GM19395 (cell line): ENCODE data around the gene FGD1.
A peak's percentile ranks its signal among the peaks of the same experiment; 100 is the strongest.

Source experiments
- ATAC-seq: cut with Tn5 transposase; IDR thresholded peaks from one replicate; pipeline ENCODE4 v1.9.1; 2021; ENCODE audit warnings: mild to moderate bottlenecking, moderate library complexity; ENCODE audit not compliant: unreplicated experiment

FGD1 gene

DNA sequence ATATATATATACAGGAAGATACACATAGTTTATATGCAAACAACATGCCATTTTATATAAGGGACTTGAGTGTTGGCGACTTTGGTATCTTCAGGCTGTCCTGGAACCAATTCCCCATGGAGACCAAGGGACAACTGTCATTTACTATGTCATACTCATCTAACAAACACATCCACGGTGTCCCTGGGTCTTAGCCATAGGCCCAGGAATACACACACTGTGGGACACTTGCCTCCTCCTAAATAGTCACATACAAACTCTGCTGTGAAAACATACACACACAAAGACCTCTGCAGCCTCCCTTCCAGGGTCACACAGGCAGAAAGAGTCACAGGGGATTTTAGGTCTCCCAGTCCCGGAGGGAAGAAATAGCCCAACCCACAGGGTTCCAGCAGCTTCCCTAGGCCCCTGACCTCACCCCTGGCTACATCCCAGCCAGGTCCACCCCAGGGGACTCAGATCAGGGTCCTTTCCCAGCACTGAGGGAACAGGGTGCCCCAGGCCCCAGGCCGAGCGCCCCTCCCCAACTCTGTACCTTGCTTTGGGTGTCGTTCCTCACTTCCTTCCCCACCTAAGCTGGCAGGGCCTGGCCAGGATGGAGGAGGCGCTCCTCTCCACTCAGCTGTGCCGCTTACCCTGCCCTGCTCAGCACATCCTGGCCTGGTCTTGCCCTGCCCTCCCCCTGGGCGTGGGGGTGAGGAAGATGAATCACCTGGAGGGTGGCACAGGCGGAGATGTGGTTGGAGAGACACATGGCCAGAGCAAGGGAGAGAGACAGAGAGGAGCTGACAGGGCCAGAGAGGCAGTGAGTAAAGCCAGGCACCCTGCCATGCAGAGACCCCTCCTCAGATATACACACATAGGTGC lies 21.8 kb downstream of the FGD1 start:
- no peak for ATAC-seq

DNA sequence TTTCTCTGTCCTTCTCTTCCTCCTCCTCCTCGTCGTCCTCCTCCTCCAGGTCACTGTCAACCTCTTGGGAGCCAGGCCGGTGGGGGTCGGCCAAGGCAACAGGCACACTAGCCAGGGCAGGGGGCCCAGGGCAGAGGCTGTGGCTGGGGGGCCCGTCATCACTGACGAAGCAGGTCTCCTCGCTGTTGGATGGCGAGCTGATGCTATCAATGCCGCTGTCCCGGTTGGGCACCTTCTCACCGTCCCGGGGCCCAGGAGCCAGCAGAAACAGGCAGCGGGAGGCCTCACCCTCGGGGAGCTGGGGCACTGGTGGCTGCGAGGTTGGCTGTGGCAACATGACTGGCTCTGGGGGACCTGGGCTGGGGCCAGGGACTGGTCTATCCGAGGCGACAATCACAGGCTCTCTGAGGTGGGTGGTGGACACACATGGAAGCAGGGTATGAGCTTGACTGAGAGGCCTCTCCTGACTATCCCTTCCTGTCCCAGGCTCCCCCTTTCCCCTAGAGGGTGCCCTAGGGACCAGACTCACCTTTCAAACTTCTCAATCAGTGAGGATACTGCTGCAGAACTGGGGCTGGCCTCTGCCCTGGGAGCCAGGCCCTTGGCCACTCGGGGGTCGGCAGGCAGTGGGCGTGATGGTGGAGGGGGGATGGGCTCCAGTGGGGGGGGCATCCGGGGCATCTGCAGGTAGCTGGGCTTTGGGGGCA lies 25.8 kb downstream of the FGD1 start:
- no peak for ATAC-seq

DNA sequence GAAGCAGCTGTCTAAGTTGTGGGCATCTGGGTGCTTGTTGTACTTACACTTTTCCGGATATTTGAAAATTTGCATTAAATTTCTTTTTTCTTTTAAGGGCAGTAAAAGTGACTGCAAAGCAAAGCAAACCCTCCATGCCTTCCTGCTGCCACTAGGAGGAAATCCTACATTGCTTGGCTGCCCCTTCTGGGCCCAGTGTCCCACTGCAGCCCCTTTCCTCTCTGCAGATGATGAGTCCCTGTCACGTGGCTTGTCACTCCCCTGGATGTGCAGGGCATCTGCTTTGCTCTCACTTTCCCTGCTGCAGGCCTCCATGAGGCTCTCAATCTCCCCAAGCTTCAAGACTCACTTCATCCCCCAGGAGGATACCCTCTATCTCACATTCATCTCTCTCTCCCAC lies 43.1 kb downstream of the FGD1 start:
- no peak for ATAC-seq

- ATAC-seq: no peak
Observed at GRCh38 chrX:54449929-54450328, 46.1 kb downstream of the FGD1 start.

GRCh38 chrX:54447461-54447860 lies 48.6 kb downstream of the FGD1 start:
- no peak for ATAC-seq

DNA sequence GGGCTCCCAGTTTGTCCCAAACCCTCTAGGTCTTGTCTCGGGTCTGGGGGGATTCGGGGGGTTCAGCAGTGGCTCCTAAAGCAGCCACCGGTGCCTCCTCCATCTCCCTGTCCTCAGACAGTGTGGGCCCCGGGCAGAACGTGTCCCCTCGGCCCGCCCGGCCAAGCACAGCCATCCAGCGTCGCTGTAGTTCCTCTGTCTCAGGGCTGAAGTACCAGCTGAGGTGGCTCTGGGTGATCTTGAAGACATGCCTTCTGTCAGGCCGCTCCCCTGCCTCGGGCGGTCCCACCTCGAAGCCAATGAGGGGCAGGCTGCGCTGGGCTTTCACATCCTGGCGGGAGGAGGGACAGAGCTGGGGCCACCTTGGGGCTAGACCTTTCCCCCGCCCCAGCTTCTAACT lies 50.0 kb downstream of the FGD1 start:
- no peak for ATAC-seq

DNA sequence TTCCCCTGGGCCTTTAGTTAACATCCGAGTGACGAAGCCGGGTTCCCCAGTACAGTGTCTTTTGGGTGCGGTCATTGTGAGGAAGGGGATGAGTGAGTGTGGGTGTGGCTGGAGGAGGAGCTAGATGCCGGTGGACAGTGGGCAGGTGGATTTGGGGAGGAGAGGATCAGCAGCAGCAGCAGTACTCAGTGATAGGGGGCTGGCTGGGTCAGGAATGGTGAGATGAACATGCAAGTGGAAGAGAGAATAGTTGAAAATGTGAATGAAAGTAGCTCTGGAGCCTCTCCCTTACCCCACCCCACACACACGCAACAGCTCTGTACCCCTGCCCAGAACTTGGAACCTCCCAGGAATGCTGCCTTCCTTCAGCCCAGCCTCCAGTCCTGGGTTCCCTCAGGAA lies 51.3 kb downstream of the FGD1 start:
- ATAC-seq: no peak

- no peak for ATAC-seq
Observed at GRCh38 chrX:54442790-54443189, 53.2 kb downstream of the FGD1 start.

DNA sequence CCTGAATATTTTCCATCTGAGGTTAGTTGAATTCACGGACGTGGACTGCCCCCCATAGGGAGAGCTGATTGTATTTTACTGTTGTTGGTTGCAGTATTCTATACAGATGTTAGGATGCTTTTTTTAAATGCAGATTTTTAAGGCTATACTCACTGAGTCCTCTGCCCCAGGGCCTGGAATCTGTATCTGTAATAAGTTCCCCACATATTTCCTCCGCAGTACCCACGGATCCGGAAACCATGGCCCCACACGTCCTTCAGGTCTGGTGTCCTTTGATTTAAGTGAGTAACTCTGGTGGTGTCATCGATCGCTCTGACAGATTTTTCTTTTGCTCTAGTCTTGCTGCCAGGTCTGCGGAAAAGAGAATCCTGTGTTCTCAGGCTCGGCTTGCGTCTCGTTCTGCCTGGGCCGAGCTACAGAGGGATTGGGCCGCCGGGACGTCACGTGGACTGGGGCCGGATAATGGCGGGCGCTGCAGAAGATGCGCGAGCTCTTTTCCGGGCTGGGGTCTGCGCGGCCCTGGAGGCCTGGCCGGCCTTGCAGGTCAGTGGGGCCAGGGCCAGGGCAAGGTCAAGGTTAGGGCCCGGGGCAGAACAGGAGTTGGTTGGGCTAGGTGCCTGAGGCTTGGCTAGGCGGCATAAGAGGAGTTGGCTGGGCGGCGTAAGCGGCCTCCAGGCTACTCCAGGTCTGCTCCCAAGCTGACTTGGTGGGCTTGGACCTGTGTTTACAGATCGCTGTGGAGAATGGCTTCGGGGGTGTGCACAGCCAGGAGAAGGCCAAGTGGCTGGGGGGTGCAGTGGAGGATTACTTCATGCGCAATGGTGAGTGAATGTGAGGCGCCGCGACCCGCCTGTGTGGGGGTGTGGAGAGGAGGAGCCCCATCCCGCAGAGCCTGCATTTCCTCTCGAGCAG lies 55.8 kb downstream of the FGD1 start, which contains the start of gene TSR2:
TSR2 (plus strand) TSS at position 445 of the 912 bp plus-strand sequence; CDS start at position 463, 18 bp downstream.
- peak; percentile 96 for ATAC-seq

DNA sequence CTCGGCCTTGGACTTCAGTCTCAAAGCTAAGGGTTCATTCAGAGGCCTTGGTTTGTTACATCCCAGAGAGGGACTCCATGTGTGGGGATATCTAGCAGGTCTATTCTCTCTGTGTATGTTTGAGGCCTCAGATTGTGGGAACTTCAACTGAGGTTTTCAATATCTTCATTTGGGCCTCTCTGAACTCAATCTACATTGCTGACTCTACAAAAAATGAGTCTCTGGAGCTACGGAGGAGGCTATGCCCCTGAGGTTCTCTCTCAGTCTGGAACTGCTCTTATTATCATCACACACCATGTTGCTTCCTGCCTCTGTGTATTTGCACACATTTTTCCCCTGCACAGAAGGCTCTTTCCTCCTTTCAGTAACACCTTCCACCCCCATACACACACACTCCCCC lies 60.9 kb downstream of the FGD1 start:
- ATAC-seq: no peak

DNA sequence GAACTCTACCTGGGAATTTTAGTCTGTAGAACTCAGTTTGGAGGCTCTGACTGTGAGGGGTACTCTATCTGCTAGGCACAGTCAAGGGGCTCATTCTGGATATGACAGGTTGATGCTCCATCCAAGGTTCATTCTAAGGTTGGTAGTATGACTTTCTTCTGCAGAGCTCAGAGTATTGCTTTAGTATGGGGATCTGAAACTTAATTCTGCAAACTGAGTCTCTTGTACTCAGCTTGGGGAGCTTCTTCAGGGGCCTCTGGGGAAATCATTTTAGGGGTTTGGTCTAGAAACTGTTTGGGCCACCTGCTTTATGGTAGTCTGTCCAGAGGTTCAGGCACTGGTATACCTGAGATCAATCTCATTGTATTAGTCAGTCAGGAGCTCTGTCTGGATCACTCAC lies 65.5 kb downstream of the FGD1 start:
- ATAC-seq: no peak

- ATAC-seq: no peak
Observed at GRCh38 chrX:54427837-54428424, 68.1 kb downstream of the FGD1 start.

DNA sequence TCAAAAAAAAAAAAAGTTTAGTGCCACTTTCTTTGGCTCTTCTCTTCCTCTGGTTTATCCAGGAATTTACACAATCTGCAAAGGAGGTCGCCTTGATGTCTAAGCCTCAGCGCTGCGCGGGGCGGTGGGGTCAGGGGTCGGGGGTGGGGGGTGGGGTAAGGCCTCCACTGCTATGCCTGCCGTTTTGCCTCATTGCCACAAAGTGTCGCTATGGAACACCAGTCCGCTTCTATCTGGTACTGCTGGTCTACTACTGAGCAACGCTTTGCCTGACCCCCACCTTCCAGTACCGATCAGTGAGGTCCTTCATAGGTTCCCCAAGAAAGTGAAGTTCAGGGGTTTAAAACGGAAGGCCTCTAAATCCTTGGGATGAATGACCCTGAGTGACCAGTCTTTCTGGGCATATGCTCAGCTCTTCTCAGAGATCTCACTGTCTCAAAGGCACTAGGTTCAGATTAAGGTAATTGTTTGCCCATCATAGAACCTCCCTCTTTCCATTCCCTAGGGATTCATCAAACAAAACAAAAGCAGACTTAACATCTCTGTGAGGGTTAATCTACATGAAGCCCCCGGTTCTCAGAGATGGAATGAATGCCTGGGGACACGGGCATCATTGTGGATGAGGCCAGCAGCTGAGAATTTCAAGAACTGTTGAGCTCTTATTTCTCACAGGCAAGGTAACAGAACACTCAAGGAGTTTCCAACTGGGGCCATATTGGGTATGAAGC lies 72.7 kb downstream of the FGD1 start:
- no peak for ATAC-seq

GRCh38 chrX:54422168-54422567 lies 73.9 kb downstream of the FGD1 start:
- ATAC-seq: no peak

GRCh38 chrX:54419559-54420302 lies 76.3 kb downstream of the FGD1 start:
- ATAC-seq: no peak

DNA sequence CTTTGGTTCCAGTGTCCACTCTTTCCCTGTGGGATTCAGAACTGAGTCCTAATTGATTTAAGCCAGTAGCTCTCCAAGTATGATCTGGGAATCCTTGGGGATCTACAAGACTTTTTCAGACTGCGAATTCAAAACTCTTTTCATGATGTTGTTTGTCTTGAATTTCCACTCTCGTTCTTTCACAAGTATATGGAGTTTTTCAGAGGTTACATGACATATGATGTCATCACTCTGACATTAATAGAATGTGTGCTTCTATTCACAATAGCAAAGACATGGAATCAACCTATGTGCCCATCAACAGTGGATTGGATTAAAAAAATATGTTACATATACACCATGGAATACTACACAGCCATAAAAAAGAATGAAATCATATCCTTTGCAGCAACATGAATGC lies 79.1 kb downstream of the FGD1 start:
- no peak for ATAC-seq

DNA sequence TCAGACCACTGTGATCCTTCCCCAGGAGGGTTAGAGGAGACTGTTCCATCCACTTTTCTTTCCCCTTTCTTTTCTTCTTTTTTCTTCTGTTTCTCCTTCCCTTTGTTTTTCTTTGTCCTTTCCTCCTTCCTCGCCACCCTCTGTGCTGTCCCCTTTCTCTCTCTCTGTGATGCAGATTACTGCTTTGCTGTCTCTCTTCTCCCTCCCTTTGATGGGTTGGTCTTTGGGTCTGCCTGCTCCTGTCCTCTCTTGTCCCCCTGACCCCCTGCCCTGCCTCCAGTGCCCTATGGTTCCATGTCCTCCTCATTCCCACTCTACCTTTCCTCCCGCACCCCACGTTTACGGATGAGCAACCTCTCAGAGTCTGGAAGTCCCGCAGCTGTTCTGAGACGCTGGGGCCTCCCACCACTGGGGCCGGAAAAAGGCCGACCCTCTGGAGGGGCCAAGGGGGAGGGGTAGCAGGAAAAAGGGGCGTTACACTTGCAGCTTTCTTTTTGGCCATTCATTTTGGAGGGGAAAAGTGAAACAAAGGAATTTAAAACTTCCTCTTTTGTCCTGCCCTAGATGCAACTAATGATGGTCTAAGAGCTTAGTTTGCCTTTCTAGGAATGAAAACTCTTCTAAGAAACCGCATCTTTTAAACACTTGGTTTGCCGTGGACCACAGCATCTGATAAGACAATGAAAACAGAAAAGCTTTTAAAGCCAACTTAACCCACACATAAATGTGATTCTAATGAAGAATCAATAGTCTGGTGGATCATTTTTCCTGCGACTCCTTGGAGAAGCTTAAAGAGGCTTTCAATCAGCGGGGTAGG lies 80.3 kb downstream of the FGD1 start:
- ATAC-seq: no peak

DNA sequence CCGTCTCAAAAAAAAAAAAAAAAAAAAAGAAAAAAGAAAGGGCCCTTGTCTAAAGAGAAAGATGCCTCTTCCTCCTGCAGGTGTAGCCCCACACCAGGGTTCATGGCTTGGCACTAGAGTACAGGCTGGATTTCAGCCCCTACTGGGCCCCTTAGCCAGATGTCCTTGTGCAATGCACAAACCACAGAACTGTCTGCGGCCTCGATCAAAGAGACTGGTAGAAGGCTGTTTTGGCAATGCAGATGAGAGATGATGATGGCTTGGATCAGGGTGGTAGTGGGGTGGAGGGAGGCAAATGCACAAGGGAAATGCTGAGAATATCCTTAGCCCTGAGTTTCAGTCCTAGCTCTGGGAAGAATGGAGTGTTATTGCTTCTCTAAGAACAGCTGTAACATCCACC lies 82.3 kb downstream of the FGD1 start:
- ATAC-seq: no peak

DNA sequence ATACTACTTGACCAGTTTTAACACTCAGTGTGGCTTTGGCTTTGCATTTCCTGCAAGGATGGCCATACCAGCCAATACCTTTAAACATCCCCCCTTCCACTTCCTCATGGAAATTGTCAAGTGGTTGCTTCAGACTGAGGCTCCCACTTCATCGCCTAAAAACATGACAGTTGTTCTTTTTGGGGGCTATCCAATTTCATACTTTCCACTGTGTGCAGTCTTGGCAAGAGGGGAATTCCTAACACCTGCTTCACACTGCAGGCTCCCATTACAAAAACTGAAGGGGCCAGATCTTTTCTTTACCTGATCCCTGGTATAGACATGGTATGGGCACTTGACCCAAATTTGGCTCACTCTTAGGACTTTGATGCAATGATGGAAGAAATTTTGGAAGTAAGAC lies 84.3 kb downstream of the FGD1 start:
- no peak for ATAC-seq
